Prostate gland (tissue), 2 donors: ENCODE measurements around the gene CDK5RAP2. TPM values are rescaled to one million over a fixed set of nuclear protein-coding genes. Genes with fewer than 3 reads are reported as not detected.

Experiments
- DNase-seq: peaks from one replicate; pipeline ENCODE4 v3.0.0-alpha.2; 2019; ENCODE audit warnings: low spot score
- H3K27ac ChIP-seq, 2 donors: fragments of 200-600 bp; sonication (generic); 2 replicates each; pipeline ENCODE4 v1.5.1; 2017 to 2019
- H3K27me3 ChIP-seq: fragments of 200-600 bp; sonication (generic); replicated peaks from 2 replicates; pipeline ENCODE4 v1.5.1; 2019; ENCODE audit not compliant: insufficient read depth
- H3K36me3 ChIP-seq, 2 donors: fragments of 200-600 bp; sonication (generic); 1 replicate in 1 of 2; 2 replicates in 1 of 2; pipeline versions ENCODE4 v1.5.1 to v1.8.1; 2017 to 2019
- H3K4me1 ChIP-seq: fragments of 200-600 bp; sonication (generic); replicated peaks from 2 replicates; pipeline ENCODE4 v1.5.1; 2019
- H3K4me3 ChIP-seq, 2 donors: fragments of 200-600 bp; sonication (generic); 2 replicates each; pipeline ENCODE4 v1.5.1; 2017 to 2019
- H3K9me3 ChIP-seq: fragments of 200-600 bp; sonication (generic); 2 replicates; pipeline ENCODE4 v1.5.1; 2017
- POLR2A ChIP-seq: fragments of 450-650 bp; IDR thresholded peaks from one replicate; pipeline ENCODE4 v1.6.1; 2016; ENCODE audit warnings: antibody characterized with exemption, mild to moderate bottlenecking
- POLR2AphosphoS5 ChIP-seq: sonication (generic); formaldehyde crosslinking; IDR thresholded peaks from one replicate; pipeline ENCODE4 v1.6.1; 2017; ENCODE audit warnings: antibody characterized with exemption
- WGBS: methylation state at CpG from one replicate; pipeline ENCODE4 v1.1.5; 2018; 5-methylcytosine and 5-hydroxymethylcytosine counted together
- intact Hi-C: fragments of 100-400 bp; cut with DNase I; formaldehyde crosslinking; loops from one replicate; pipeline ENCODE4 v1.14.2; 2022
- total RNA-seq, 2 donors: library from RNA; depleted of rRNA; stranded (reverse); fragments of >200 nt; gene quantifications; one replicate each; pipeline ENCODE4 v1.1.0, GENCODE V29; 2016
- TF ChIP-seq, protein P1 (sequence below), 4 experiments: fragments of 200-600 bp in 2 of 4; fragments of 450-650 bp in 2 of 4; sonication (generic) in 2 of 4; IDR thresholded peaks; 1 replicate in 3 of 4; 2 replicates in 1 of 4; pipeline ENCODE4 v1.5.1; 2016 to 2019; ENCODE audit warnings: antibody characterized with exemption in 4 of 4, mild to moderate bottlenecking in 2 of 4, moderate library complexity in 2 of 4

The CDK5RAP2 gene
- total RNA-seq, 2 donors from 2014 or later = 48.6 to 54.1 TPM

- H3K9me3 ChIP-seq = no peaks in the 10 kb centered on the region
Observed at GRCh38 chr9:120374239-120374638, 205.7 kb downstream of the CDK5RAP2 start.

DNA sequence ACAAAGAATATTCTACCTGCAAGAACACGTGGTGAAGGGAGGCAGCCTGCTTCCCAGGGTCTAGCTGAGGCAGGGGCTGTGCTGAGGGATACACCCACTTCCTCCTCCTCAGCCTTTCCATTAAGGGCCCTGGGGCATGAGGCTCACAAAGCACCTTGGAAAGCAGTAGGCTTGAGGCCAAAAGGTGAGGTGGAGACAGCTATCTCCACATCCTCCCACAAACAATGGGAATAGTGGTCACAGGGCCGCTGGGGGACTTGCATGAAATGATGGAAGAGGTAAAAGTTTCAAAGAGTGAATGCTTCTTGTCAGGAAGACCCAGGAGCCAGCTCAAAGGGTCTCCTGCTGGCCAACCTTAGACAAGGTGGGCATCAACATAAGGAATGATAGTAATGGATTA lies 207.9 kb downstream of the CDK5RAP2 start:
- intact Hi-C loops = no loop called here
- 72% methylated on average over 2 of the region's 2 CpGs for WGBS
- TF ChIP-seq, protein P1, sequence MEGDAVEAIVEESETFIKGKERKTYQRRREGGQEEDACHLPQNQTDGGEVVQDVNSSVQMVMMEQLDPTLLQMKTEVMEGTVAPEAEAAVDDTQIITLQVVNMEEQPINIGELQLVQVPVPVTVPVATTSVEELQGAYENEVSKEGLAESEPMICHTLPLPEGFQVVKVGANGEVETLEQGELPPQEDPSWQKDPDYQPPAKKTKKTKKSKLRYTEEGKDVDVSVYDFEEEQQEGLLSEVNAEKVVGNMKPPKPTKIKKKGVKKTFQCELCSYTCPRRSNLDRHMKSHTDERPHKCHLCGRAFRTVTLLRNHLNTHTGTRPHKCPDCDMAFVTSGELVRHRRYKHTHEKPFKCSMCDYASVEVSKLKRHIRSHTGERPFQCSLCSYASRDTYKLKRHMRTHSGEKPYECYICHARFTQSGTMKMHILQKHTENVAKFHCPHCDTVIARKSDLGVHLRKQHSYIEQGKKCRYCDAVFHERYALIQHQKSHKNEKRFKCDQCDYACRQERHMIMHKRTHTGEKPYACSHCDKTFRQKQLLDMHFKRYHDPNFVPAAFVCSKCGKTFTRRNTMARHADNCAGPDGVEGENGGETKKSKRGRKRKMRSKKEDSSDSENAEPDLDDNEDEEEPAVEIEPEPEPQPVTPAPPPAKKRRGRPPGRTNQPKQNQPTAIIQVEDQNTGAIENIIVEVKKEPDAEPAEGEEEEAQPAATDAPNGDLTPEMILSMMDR (IDR thresholded peaks at IDR 0.05) = no peak
- TF ChIP-seq POLR2AphosphoS5 (no peak), POLR2A (no peak)
- H3K9me3 ChIP-seq = no peaks in the 10 kb centered on the region
- DNase-seq = no peak
- no peak overlapping the region for H3K27ac ChIP-seq
- H3K36me3 ChIP-seq = no peaks in the 10 kb centered on the region
- H3K4me1 ChIP-seq = no peaks in the 10 kb centered on the region
- H3K27me3 ChIP-seq = no peaks in the 10 kb centered on the region
- H3K4me3 ChIP-seq = no peak overlapping the region

More at GRCh38 chr9:120374239-120374638, 205.7 kb downstream of the CDK5RAP2 start:
- 100% methylated on average over 1 of the region's 1 CpG for WGBS
- Histone ChIP-seq H3K4me1 (no peaks in the 10 kb centered on the region), H3K27me3 (no peaks in the 10 kb centered on the region), H3K36me3 (no peaks in the 10 kb centered on the region), H3K27ac (no peak overlapping the region), H3K4me3 (no peak overlapping the region)
- TF ChIP-seq, protein P1 (IDR thresholded peaks at IDR 0.05) = no peak
- TF ChIP-seq POLR2A (no peak), POLR2AphosphoS5 (no peak)
- DNase-seq = no peak
- intact Hi-C loops = no loop called here

DNA sequence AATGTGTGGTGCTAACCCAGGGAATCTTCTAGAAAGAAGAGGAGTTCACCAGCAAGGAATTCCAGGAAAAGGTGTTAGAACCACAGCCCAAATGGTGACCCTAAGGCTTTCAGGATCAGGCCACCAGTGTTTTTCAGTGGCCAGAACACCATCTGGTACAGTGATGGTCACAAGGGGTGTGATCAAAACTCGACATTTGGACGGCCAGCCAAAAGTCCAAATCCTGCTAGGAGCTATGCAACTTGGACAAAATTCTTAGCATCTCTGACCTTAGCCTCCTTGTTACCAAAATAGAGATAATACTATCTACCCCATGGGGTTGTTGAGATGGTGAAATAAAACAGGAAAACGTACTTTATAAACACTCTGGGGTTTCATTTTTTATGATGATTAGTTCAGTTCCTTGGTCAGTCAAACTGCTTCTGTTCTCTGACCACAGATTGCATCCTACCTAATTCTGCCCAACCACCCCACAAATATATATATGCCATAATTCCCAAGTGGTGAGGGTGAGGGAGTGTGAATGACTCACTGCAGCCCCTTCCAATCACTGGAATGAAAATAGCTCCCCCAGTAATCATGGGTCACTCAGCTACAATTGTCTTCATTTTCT lies 210.3 kb downstream of the CDK5RAP2 start:
- WGBS = 62% methylated on average over 3 of the region's 3 CpGs
- no peaks in the 10 kb centered on the region for H3K9me3 ChIP-seq
- TF ChIP-seq, protein P1 (IDR thresholded peaks at IDR 0.05) = no peak
- no peak for TF ChIP-seq POLR2AphosphoS5
- TF ChIP-seq POLR2A = no peak
- H3K27ac ChIP-seq = no peak overlapping the region
- H3K4me1 ChIP-seq = no peaks in the 10 kb centered on the region
- intact Hi-C loops = no loop called here
- H3K27me3 ChIP-seq = no peaks in the 10 kb centered on the region
- H3K4me3 ChIP-seq = no peak overlapping the region
- no peak for DNase-seq
- H3K36me3 ChIP-seq = no peaks in the 10 kb centered on the region

DNA sequence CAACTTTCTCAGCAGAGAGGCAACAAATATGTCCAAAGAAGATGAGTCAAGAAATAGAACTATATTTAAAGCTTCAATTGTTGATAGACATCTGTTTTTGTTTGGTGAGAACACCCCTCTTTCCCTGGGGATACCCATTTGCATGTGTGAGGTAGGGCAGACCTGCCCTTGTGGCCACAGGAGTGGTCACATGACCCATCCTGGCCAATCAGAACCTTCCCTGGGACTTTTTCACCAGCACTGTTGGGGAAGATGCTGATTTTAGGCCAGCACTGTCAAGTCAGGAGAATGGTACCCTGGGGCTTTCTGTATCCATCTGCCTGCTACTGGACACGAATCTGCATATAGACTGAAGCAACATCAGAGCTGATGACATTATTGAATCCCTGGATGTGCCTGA lies 211.2 kb downstream of the CDK5RAP2 start:
- intact Hi-C loops = no loop called here
- Histone ChIP-seq H3K27ac (no peak overlapping the region), H3K9me3 (no peaks in the 10 kb centered on the region), H3K4me1 (no peaks in the 10 kb centered on the region), H3K36me3 (no peaks in the 10 kb centered on the region), H3K4me3 (no peak overlapping the region), H3K27me3 (no peaks in the 10 kb centered on the region)
- 95% methylated on average over 1 of the region's 1 CpG for WGBS
- no peak for TF ChIP-seq POLR2AphosphoS5
- no peak for DNase-seq

DNA sequence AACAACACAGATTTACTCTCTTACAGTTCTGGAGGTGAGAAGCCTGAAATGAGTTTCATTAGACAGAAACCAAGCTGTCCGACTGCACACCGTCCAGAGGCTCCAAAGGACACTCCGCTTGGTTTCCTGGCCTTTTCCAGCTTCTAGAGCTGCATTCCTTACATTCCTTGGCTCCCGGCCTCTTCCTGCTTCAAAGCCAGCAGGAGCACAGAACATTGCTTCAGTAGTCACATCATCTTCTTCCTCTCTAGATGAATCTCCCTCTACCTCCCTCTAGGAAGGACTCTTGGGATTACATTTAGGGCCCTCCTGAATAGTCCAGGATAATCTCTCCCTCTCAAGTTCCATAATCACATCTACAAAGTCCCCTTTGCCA lies 213.3 kb downstream of the CDK5RAP2 start:
- no peak for DNase-seq
- Histone ChIP-seq H3K27ac (no peak overlapping the region), H3K36me3 (no peaks in the 10 kb centered on the region), H3K9me3 (no peaks in the 10 kb centered on the region), H3K27me3 (no peaks in the 10 kb centered on the region), H3K4me3 (no peak overlapping the region), H3K4me1 (no peaks in the 10 kb centered on the region)
- no peak for TF ChIP-seq POLR2A
- TF ChIP-seq, protein P1 (IDR thresholded peaks at IDR 0.05) = no peak
- TF ChIP-seq POLR2AphosphoS5 = no peak
- intact Hi-C loops = no loop called here
- 35% methylated on average over 4 of the region's 4 CpGs for WGBS
